SK-N-SH (cell line): ENCODE data around the gene COL20A1.

Experiments used
- MXI1 ChIP-seq: IDR thresholded peaks from 2 replicates; pipeline ENCODE4 v1.6.1; 2012; ENCODE audit warnings: mild to moderate bottlenecking, low read depth, low read length, improper control_type of control experiment
- RAD21 ChIP-seq: IDR thresholded peaks from 2 replicates; pipeline ENCODE4 v1.6.1; 2012; ENCODE audit warnings: mild to moderate bottlenecking, low read length
- TF ChIP-seq, protein P1 (sequence below): fragments of 200-600 bp; sonication (generic); IDR thresholded peaks from 2 replicates; pipeline ENCODE4 v1.6.1; 2017; ENCODE audit warnings: antibody characterized with exemption, mild to moderate bottlenecking, moderate library complexity

DNA sequence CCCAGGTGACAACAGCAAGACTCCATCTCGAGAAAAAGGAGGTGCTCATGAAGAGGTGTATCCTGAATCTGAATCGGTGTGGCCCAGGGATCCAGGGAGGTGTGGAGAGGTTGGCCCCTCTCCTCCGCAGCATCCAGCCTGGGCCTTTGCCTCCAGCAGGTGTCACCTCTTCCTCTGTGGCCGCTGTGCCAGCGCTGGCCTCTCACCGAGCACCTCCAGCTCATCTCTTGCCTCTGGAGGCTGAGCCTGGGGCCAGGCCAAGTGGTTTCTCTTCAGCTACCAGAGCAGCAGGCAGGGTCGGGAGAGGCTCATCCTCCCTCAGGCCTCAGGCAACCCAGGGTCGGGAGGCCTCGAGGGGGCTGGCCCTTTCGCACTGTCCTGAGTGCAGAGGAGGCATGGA is 1.2 kb upstream of the COL20A1 start:
- TF ChIP-seq, protein P1, sequence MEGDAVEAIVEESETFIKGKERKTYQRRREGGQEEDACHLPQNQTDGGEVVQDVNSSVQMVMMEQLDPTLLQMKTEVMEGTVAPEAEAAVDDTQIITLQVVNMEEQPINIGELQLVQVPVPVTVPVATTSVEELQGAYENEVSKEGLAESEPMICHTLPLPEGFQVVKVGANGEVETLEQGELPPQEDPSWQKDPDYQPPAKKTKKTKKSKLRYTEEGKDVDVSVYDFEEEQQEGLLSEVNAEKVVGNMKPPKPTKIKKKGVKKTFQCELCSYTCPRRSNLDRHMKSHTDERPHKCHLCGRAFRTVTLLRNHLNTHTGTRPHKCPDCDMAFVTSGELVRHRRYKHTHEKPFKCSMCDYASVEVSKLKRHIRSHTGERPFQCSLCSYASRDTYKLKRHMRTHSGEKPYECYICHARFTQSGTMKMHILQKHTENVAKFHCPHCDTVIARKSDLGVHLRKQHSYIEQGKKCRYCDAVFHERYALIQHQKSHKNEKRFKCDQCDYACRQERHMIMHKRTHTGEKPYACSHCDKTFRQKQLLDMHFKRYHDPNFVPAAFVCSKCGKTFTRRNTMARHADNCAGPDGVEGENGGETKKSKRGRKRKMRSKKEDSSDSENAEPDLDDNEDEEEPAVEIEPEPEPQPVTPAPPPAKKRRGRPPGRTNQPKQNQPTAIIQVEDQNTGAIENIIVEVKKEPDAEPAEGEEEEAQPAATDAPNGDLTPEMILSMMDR, result no peak
- TF ChIP-seq MXI1, result no peak
- TF ChIP-seq RAD21, result no peak
